Astrocyte of the cerebellum (primary cell): ENCODE results near the gene ATAT1.

Experiments used
- DNase-seq: peaks from one replicate; pipeline ENCODE4 v3.0.0-alpha.2; 2011; ENCODE audit warnings: low read depth
- H3K4me3 ChIP-seq: 2 replicates; pipeline ENCODE4 v1.5.1; 2011; ENCODE audit warnings: mild to moderate bottlenecking, low read depth, low read length, moderate library complexity
- in situ Hi-C: cut with HindIII; loops from 2 replicates; pipeline ENCODE4 v1.10.0; 2017; ENCODE audit warnings: low sequenced_read_pairs
- TF ChIP-seq, protein P1 (sequence below): IDR thresholded peaks from 2 replicates; pipeline ENCODE4 v1.5.1; 2012; ENCODE audit warnings: low read length, low read depth, moderate library complexity, mild to moderate bottlenecking; ENCODE audit errors: missing control alignments

Gene ATAT1

DNA sequence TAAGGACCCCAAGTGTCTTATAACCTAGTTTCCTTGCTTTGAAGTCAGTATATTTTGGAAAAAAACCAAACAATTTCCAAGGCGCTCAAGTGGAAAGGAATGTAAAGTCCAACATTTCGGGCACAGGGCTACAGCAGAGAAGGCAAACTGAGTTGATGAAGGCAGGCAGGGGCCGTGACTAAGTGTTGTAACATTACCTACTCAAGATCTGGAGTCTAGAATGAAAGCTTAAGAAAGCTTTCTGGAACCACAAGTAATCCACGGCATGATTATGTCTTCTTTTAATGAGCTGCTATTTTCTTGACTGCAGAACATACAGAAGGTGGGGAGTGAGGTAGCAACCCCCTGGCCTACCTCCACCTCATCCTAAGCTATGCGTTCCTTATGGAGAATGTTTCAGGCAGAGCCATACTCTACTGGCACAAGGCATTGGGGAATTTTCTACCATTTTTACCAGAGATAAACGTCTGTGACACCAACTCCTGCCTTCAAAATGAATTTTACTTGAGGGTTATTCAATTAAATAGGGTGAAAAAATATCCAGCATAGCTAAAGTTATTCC lies 13.9 kb upstream of the ATAT1 start:
- TF ChIP-seq, protein P1, sequence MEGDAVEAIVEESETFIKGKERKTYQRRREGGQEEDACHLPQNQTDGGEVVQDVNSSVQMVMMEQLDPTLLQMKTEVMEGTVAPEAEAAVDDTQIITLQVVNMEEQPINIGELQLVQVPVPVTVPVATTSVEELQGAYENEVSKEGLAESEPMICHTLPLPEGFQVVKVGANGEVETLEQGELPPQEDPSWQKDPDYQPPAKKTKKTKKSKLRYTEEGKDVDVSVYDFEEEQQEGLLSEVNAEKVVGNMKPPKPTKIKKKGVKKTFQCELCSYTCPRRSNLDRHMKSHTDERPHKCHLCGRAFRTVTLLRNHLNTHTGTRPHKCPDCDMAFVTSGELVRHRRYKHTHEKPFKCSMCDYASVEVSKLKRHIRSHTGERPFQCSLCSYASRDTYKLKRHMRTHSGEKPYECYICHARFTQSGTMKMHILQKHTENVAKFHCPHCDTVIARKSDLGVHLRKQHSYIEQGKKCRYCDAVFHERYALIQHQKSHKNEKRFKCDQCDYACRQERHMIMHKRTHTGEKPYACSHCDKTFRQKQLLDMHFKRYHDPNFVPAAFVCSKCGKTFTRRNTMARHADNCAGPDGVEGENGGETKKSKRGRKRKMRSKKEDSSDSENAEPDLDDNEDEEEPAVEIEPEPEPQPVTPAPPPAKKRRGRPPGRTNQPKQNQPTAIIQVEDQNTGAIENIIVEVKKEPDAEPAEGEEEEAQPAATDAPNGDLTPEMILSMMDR = no peak
- in situ Hi-C loops = loop anchor here (5.0 kb wide), 1 partner anchor 50 kb away; no protein-coding TSS in a partner anchor
- no peak overlapping the region for H3K4me3 ChIP-seq
- DNase-seq = peak; percentile 84

DNA sequence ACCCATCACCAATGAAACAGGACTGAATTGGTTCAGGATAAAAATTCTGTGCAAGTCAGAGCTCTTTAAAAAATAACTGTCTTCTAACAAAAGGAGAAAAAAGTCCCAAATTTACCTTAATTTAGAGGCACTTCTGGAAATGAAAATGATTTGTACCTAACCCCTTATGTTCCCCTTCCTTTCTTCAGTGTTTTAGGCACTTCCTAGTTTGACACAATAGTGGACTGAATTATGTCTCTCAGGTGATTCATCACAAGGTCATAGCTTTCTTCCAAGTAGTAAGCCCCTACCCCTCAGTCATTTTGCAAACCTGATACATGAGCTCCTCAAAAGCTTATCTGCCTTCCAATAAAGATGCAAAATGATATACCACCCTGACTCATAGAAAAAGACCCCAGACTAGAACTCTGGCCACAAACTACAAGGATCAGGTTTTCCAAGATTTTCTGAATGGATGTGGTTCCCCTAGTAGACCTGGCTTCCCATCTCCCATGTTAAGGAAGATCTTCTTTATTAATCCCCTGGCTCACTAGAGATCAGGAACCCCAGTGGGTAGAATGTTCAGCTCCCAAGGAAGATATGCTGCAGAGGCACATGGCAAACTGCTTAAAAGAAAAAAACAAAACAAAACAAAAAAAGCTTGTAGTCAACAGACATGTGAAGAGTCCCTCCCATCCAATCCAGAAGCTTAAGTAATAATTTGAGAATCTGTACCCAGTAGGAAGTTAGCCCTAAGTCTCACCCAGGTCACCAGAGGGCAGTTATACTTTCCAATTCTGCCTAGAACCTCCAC lies 13.2 kb upstream of the ATAT1 start:
- in situ Hi-C loops = loop anchor here (5.0 kb wide), 1 partner anchor 51 kb away; no protein-coding TSS in a partner anchor
- H3K4me3 ChIP-seq = no peak overlapping the region
- no peak for DNase-seq
- TF ChIP-seq, protein P1 = no peak

- TF ChIP-seq, protein P1 = no peak
- in situ Hi-C loops = loop anchor here (5.0 kb wide), 1 partner anchor 52 kb away; no protein-coding TSS in a partner anchor
- no peak for DNase-seq
- peak overlapping the region; percentile 54 for H3K4me3 ChIP-seq
Observed at GRCh38 chr6:30614044-30614842, 12.4 kb upstream of the ATAT1 start.

- peak; percentile 98 for DNase-seq
- H3K4me3 ChIP-seq = peak overlapping the region; percentile 54
- in situ Hi-C loops = loop anchor here (5.0 kb wide), 1 partner anchor 53 kb away; no protein-coding TSS in a partner anchor
- TF ChIP-seq, protein P1 = no peak
Observed at GRCh38 chr6:30614843-30615218, 11.8 kb upstream of the ATAT1 start.

DNA sequence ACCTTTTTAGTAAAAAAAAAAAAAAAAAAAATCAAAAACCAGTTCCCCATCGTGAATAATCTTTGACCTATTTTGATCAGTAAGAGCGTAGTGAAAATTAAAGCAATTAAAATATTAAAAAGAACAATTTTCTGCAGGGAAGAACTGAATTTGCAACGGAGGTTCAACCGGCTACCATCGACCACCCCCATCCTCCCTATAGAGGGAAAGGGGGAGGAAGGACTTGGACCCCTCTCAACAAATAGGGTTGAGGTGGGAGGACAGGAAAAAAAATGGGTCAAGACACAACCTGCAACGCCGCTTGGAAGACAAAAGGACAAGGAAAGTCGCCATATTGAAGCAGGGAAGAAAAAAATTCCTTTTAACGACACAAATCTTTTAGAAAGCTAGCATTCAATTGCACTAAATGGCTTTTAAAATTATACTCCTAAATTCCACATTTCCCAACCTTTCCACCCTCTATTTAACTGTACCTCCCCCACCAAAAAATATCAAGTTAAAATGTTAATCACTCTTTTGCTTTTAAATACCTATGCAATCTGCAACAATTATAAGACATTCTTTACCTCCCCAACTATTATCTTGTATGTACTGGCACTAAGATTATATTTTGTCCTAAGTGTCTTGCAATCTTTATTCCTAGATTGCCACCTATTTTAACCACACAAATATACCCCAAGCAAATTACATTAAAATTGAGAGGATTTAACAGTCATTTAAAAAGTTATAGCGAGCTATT lies 11.3 kb upstream of the ATAT1 start:
- TF ChIP-seq, protein P1 = no peak
- DNase-seq = peak; percentile 91
- peak overlapping the region; percentile 54 for H3K4me3 ChIP-seq
- in situ Hi-C loops = no loop called here
